DND-41 (cell line): ENCODE measurements around the gene ZCCHC8.
"Not testable (repeated sequence)": the region's sequence is repeated elsewhere in the genome, so short reads cannot be mapped to it uniquely, and the experiment has no call there.

ENCODE experiments used
- ATAC-seq: fragments of 200-7000 bp; cut with Tn5 transposase; 3 replicates; pipeline ENCODE4 v1.9.1; 2021; ENCODE audit warnings: low read depth; ENCODE audit not compliant: insufficient read depth
- DNase-seq: peaks from one replicate; pipeline ENCODE4 v3.0.0-alpha.2; 2020
- H2AFZ ChIP-seq: 2 replicates; pipeline ENCODE4 v1.6.0; 2012; ENCODE audit warnings: low read depth, low read length
- H3K27ac ChIP-seq: 2 replicates; pipeline ENCODE4 v1.5.1; 2012; ENCODE audit warnings: low read length, inconsistent platforms
- H3K27me3 ChIP-seq: fragments of 200-600 bp; sonication (generic); 2 replicates; pipeline ENCODE4 v1.6.0; 2012; ENCODE audit warnings: low read length, mild to moderate bottlenecking, inconsistent platforms; ENCODE audit not compliant: insufficient read depth, poor library complexity
- H3K36me3 ChIP-seq: 2 replicates; pipeline ENCODE4 v1.5.1; 2012; ENCODE audit warnings: low read length, inconsistent platforms; ENCODE audit not compliant: insufficient read depth
- H3K4me1 ChIP-seq: 2 replicates; pipeline ENCODE4 v1.5.1; 2012; ENCODE audit warnings: mild to moderate bottlenecking, low read length; ENCODE audit not compliant: insufficient read depth
- H3K4me2 ChIP-seq: 2 replicates; pipeline ENCODE4 v1.6.0; 2012; ENCODE audit warnings: mild to moderate bottlenecking, moderate library complexity, low read length, inconsistent platforms; ENCODE audit not compliant: insufficient read depth
- H3K4me3 ChIP-seq, 2 experiments: fragments of 200-600 bp in 1 of 2; shearing (Covaris generic) in 1 of 2; 2 replicates each; pipeline ENCODE4 v1.5.1; 2012 to 2016; ENCODE audit warnings: inconsistent platforms in 2 of 2, low read length in 2 of 2, mild to moderate bottlenecking in 2 of 2, low read depth in 1 of 2, moderate library complexity in 1 of 2
- H3K79me2 ChIP-seq: 2 replicates; pipeline ENCODE4 v1.6.0; 2012; ENCODE audit warnings: low read length, inconsistent platforms; ENCODE audit not compliant: insufficient read depth
- H3K9ac ChIP-seq: 2 replicates; pipeline ENCODE4 v1.6.0; 2012; ENCODE audit warnings: low read depth, mild to moderate bottlenecking, inconsistent platforms, low read length, moderate library complexity
- H3K9me3 ChIP-seq: 2 replicates; pipeline ENCODE4 v1.5.1; 2012; ENCODE audit warnings: low read length, moderate library complexity, mild to moderate bottlenecking, inconsistent platforms; ENCODE audit not compliant: insufficient read depth, severe bottlenecking
- H4K20me1 ChIP-seq: 2 replicates; pipeline ENCODE4 v1.6.0; 2012; ENCODE audit warnings: low read length; ENCODE audit not compliant: insufficient read depth
- CTCF ChIP-seq: IDR thresholded peaks from 2 replicates; pipeline ENCODE4 v1.5.1; 2012; ENCODE audit warnings: borderline replicate concordance, low read length, moderate library complexity, mild to moderate bottlenecking; ENCODE audit not compliant: poor library complexity, severe bottlenecking; ENCODE audit errors: extremely low read depth
- EZH2 ChIP-seq: IDR thresholded peaks from 3 replicates; pipeline ENCODE4 v1.6.1; 2012; ENCODE audit warnings: borderline replicate concordance, low read depth, mild to moderate bottlenecking, moderate library complexity, low read length, inconsistent platforms; ENCODE audit not compliant: severe bottlenecking

ZCCHC8 gene

GRCh38 chr12:122449317-122449716, 51.4 kb downstream of the ZCCHC8 start:
- no peaks in the 10 kb centered on the region for H4K20me1 ChIP-seq
- no peak for ATAC-seq

GRCh38 chr12:122447825-122448224, 52.9 kb downstream of the ZCCHC8 start:
- H3K9me3 ChIP-seq, H3K4me3 ChIP-seq, H3K27ac ChIP-seq, H4K20me1 ChIP-seq, ATAC-seq, H3K79me2 ChIP-seq, H3K9ac ChIP-seq, H3K27me3 ChIP-seq, H2AFZ ChIP-seq, H3K36me3 ChIP-seq, H3K4me2 ChIP-seq, DNase-seq: not testable (repeated sequence)
- H3K4me1 ChIP-seq, result peaks cover 10% of the 10 kb centered on the region

More at GRCh38 chr12:122449317-122449716, 51.4 kb downstream of the ZCCHC8 start:
- peaks cover 25% of the 10 kb centered on the region for H3K4me1 ChIP-seq
- no peaks in the 10 kb centered on the region for H3K9me3 ChIP-seq
- TF ChIP-seq CTCF (no peak), EZH2 (no peak)
- H3K4me2 ChIP-seq, result no peak overlapping the region
- H3K27ac ChIP-seq, result no peak overlapping the region
- H2AFZ ChIP-seq, result no peak overlapping the region
- no peaks in the 10 kb centered on the region for H3K79me2 ChIP-seq
- H3K9ac ChIP-seq, result no peak overlapping the region
- no peak for DNase-seq
- no peak overlapping the region for H3K4me3 ChIP-seq
- no peaks in the 10 kb centered on the region for H3K36me3 ChIP-seq
- no peaks in the 10 kb centered on the region for H3K27me3 ChIP-seq

- not testable (repeated sequence) for H3K27me3 ChIP-seq, H3K79me2 ChIP-seq, H3K9ac ChIP-seq, H3K27ac ChIP-seq, DNase-seq, H4K20me1 ChIP-seq, H3K4me2 ChIP-seq, ATAC-seq, H2AFZ ChIP-seq, H3K4me1 ChIP-seq, H3K9me3 ChIP-seq, H3K4me3 ChIP-seq, H3K36me3 ChIP-seq
These were observed 54.3 kb downstream of the ZCCHC8 start for GRCh38 chr12:122446390-122446789.

- ATAC-seq, H3K9me3 ChIP-seq, H3K4me1 ChIP-seq, H2AFZ ChIP-seq, H3K36me3 ChIP-seq, H3K27me3 ChIP-seq, H3K4me3 ChIP-seq, H4K20me1 ChIP-seq, DNase-seq, H3K9ac ChIP-seq, H3K79me2 ChIP-seq, H3K27ac ChIP-seq, H3K4me2 ChIP-seq: not testable (repeated sequence)
These were observed 56.7 kb downstream of the ZCCHC8 start for GRCh38 chr12:122444071-122444470.

GRCh38 chr12:122438822-122439221, 61.9 kb downstream of the ZCCHC8 start:
- ATAC-seq, result not testable (repeated sequence)

More at GRCh38 chr12:122438822-122439221, 61.9 kb downstream of the ZCCHC8 start:
- H3K79me2 ChIP-seq, H3K27me3 ChIP-seq, H3K27ac ChIP-seq, H3K4me2 ChIP-seq, H3K4me3 ChIP-seq, H3K9me3 ChIP-seq, H3K9ac ChIP-seq, H3K4me1 ChIP-seq, H4K20me1 ChIP-seq, H3K36me3 ChIP-seq, H2AFZ ChIP-seq, DNase-seq: not testable (repeated sequence)
